Stimulated activated CD4-positive, alpha-beta T cell treated with anti-CD3 and anti-CD28 coated beads, Interleukin-15, amount 100 ng/mL, for 48 hours (primary cell): ENCODE results near the gene RAI14.
"Not testable (repeated sequence)": the region's sequence is repeated elsewhere in the genome, so short reads cannot be mapped to it uniquely, and the experiment has no call there.

Experiments used
- DNase-seq, 2 donors: peaks; one replicate each; pipeline ENCODE4 v3.0.0-alpha.2; 2020; ENCODE audit warnings: low read depth in 2 of 2

Gene RAI14

DNA sequence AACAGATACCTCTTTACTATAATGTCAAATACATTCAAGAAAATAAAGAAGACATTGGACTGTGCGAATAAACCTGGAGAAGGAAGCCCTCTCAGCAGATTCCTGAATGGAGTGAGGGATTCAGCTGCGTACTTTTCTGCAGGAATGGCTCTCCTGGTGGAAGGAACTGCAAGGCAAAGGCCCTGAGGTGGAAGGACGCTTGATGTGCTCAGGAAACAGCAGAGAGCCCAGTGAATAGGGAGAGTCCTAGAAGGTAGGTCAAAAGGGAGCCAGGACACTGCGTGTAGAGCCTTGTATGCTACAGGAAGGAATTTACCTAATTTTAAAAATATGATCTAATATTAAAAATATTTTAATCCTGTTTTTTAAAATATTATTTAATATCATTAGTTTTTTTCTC is 114.4 kb downstream of the RAI14 start:
- no peak for DNase-seq

DNA sequence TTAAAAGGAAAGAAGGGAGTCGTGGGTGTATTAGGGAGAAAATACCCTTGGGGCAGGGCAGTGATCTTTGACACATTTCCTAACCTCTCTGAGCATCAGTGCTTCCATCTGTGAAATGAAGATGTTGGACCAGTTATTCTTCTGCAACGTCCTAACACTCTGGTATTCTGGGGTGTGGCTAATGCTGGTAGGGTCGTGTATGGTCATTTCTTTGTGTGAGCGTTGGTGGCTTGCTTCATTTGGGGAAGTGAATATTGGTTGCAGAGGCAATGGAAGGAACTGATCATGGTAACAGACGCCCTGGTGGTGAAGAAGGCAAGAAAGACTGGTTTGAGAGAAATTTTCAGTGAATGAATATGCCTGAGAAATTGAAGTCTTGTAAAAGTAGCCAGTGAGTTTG is 114.9 kb downstream of the RAI14 start:
- DNase-seq = no peak

DNA sequence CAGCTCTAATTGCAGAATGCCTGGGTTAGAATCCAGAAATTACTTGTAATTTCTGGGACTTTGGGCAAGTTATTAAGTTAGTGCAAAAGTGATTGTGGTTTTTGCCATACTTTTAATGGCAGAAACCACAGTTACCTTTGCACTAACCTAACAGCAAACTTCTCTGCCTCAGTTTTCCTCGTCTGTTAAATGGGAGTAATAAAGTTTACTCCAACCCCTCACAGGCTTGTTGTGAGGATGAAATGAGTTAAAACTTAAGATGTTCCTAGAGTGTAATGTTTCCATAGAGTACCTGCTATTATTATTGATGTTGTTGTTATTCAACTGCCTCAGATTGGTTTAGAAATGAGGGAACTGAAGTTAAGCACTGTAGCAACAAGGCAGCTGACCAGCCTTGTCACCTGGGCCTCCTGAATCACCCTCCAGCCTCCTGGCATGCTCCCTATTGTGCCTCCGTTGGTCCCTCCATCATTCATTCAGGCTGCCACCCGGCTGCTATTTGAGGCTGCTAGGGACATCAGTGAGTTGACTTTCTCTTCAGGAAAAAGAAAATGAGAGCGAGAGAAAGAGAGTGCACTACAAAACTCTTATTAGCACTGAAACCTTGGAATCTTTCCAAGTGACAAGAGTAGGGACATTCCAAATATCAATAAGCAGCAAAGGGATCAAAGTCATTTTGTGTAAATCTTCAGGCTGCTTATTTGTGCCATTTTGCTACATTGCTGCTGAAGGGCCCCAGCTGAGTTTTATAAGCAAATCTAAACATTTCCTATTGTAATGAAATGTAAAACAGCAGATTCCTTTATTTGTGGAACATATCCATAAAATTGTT is 116.4 kb downstream of the RAI14 start:
- no peak for DNase-seq

DNA sequence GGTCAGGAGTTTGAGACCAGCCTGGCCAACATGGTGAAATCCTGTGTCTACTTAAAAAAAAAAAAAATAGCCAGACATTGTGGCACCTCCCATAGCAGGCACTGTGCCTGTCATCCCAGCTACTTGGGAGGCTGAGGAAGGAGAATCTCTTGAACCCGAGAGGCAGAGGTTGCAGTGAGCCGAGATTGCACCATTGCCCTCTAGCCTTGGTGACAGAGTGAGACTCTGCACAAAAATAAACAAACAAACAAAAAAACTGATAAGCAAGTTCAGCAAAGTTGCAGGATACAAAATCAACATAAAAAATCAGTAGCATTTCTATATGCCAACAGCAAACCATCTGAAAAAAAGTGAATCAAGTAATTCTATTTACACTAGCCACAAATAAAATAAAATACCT is 118.0 kb downstream of the RAI14 start:
- no peak for DNase-seq

DNA sequence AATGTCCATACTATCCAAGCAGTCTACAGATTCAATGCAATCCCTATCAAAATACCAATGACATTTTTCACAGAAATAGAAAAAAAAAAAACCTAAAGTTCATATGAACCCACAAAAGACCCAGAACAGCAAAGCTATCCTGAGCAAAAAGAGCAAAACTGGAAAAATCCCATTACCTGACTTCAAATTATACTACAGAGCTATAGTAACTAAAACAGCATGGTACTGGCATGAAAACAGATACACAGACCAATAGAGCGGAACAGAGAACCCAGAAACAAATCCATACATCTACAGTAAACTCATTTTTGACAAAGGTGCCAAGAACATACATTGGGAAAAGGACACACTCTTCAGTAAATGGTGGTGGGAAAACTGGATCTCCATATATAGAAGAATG is 118.5 kb downstream of the RAI14 start:
- DNase-seq = not testable (repeated sequence)

DNA sequence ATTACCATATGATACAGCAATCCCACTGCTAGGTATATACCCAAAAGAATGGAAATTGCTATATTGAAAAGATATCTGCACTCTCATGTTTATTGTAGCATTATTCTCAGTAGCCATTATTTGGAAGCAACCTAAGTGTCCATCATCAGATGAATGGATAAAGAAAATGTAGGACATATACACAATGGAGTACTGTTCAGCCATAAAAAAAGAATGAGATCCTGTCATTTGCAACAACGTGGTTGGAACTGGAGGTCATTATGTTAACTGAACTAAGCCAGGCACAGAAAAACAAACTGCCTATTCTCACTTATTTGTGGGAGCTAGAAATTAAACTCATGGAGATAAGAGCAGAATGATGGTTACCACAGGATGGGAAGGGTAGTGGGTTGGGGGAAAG is 119.8 kb downstream of the RAI14 start:
- no peak for DNase-seq

DNA sequence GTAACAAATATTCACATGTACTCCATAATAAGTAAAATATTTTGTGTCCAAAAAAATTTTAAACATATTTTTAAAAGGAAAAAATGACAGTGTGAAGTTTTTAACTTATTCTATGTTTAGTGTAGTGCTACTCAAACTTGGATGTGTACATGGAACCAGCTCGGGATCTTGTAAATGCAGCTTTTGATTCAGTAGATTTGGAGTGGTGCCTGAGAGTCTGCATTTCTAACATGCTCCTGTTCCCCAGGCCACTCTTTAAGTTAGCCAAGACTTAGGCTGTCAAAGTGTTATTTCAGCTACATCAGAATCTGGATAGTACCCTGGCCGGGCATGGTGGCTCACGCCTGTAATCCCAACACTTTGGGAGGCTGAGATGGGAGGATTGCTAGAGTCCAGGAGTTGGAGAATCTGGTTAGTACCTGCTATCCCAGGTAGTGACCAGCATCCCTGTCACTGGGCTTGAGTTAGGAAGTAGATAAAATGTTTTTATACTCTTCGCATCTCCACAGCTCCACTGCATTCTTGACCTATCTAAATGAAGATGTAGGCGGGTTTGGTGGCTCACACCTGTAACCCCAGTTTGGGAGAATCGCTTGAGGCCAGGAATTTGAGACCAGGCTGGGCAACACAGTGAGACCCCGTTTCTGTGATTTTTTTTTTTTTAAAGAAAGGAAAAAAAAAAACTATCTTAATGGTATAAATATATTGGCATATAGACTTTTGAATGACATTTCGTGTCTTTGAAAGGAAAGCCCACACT is 122.1 kb downstream of the RAI14 start:
- DNase-seq = no peak

DNA sequence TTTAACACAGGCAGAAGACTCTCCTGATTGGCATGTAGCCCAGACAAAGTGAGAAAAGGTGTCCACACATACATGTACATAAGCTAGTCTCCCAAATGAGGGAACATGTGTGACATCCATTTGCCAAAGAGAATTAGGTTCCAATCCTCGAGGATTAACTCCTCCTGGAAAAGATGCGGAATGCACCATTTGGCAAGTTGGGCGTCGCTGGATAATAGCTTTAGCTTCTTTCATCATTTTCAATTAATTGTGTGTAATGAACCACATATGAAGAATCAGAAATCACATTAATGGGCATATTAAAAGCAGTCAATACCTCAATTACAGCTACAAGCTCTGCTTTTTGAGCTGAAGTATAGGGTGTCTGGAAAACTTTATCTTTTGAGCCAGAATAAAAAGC is 127.8 kb downstream of the RAI14 start:
- DNase-seq = not testable (repeated sequence)

DNA sequence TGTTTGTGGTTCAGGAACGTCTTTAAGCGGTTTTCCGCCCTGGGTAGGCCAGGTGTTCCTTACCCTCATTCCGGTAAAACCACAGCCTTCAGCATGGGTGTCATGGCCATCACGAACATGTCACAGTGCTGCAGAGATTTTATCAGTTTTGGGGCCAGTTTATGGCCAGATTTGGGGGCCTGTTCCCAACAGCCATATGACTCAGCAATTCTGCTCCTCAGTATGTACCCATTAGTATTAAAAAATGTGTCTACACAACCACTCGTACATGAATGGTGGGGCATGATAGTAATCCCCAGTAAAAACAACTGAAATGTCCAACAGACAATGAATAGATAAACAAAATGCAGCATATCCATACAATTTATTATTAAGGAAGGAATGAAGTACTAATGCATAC is 130.9 kb downstream of the RAI14 start:
- no peak for DNase-seq

DNA sequence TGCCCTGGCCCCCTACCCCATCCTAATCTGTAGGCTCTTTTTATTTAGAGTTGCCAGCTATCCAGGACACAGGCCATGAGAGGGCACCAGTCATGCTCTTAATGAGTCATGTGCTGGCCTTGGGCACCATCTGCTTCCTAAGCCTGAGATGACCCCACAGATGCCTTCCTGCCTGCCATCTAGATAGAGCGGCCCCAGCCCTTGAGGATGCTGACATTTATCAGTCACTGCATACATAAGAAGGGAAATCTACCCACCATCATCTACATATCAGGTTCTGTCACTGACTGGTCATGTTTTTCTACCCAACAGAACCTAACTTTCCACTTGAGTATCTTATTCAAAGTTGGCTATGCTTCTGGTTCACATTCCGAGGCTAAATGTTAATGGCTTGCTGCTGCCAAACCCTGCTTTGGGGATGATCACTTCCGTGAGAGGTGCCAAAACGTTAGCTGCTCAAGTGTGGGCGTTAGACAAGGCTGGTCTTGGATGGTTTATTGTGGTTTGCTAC is 132.9 kb downstream of the RAI14 start:
- DNase-seq = no peak

DNA sequence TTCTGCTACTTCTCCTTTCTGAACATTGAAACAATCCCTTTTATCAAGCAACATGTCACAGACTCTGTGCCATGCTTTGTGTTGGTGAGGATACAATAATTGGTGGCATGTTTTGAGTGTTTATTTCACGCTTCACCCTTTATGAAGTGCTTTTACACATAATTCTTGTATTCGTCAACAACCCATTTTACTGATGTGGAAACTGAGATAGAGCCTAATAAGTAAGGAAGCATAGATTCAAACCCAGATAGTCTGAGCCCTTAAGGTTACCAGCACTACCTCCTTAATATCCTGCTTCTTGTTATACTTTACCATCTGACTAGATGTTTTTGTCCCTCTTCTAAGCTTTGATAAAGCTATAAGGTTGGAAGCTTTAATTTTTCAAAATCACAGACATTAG is 133.5 kb downstream of the RAI14 start:
- DNase-seq = no peak

DNA sequence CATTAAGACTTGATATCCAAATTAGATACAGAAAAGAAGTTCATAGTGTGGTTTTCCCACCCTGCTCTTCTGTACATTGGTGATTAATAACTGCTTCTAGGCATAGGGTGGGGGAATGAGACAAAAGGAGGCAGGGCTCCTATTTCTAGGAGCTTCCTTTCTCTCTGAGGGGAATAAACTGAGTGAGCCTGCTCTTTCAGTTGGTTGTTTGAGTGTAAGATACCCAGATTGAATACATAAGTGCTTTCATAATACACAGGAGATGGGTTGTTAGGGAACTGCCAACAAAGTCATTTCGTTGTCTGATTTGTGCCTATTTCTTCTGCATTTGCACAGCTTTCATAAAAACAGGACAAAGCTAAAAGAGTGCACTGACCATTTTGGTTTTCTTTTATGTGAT is 133.9 kb downstream of the RAI14 start:
- DNase-seq = no peak

DNA sequence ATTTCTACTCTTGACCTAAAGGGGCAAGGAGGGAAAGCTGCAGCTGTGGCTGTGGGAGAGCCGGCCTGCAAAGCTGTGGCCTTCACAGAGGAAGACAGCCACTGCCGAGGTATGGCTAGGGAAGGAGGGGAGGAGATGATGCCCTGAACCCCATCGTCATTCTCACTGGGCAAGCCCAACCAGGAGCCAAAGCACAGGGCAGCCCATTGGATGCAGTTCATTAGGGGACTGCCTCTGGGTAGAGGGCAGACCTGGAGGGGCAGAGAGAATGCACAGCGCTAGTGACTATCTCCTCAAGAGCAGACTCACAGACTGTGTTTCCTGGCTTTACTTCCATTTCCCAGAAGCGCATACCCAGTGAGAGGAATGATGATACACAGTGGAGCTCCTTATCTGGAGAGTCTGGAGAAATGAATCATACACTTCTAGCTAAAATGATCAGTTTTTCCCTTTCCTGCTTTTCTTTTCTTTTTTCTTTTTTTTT is 135.7 kb downstream of the RAI14 start:
- DNase-seq = no peak

DNA sequence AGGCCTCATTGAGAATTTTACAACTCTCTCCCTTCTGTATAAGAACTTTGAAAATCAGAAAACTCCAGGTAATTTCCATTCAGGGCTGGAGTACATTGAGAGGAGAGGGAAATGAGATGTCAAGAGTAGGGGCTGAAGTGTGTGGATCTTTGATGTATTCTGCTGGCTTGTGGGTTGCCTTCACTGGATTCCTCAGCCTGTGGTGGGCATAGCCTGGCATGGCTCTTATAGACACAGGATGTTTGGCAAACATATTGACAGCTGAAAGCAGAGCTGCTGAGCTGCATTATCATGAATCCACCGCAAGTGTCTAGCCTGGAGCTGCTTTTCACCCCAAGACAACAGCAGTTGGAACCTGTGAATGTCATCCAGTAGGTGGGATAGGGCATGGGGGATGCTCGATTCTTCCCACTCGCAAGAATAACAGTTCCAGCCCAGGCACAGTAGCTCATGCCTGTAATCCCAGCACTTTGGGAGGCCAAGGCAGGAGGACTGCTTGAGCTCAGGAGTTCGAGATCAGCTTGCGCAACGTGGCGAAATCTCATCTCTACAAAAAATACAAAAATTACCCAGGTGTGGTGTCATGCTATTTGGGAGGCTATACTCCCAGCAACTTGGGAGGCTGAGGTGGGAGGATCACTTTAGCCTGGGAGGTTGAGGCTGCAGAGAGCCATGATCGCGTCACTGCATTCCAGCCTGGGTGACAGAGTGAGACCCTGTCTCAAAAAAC is 146.9 kb downstream of the RAI14 start:
- DNase-seq = no peak

DNA sequence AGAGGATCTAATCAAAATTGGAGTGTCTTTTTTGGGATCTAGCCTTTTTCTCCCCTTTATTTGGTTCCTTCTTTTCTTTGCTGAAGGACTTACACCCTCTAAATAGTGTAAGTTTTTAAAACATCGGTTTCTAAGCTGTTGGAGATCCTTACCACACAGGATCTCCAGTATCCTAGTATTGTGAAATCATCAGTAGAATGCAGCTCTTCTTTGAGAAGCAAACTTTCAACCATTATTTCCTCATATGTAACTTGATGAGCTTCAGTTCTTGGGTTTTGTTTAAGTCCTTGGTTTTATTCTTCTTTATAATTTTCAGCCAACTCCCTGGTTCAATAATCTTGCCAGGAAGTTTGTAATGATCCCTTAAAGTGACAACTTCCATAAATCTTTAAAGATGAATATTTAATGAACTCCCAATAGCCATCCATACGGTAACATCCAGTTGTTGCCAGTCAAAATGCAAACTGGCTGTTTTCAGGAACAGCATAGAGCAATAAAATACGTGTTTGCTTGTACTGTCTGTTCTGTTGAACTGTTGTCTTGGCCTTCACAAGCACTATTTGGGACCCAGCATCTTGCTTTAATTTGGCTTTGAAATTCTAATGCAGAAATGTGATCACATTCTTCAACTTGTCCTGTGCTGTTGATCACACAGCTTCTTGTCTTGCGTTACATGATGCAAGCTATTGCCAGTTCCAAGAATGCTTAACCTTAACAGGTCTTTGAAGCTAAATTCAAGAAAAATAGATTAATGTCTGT is 148.0 kb downstream of the RAI14 start:
- DNase-seq = no peak

DNA sequence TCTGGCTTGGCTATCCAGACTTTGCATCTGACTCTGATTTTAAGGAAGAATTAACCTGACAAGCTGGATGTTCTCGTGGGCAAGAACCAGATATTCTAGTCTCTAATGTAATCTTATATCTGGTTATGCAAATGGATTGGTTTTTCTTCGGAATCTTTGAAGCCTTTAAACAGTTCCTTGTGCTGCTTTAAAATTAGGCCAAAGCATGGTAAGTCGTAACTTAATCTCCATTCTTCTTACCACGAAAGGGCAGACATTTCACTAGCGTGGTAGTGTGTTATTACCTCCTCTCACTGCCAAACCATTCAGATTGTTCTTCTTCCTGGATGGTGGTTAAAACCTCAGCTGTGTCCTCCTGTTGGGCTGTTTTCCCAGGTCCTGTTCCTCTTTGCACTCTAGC is 148.8 kb downstream of the RAI14 start:
- DNase-seq = no peak

DNA sequence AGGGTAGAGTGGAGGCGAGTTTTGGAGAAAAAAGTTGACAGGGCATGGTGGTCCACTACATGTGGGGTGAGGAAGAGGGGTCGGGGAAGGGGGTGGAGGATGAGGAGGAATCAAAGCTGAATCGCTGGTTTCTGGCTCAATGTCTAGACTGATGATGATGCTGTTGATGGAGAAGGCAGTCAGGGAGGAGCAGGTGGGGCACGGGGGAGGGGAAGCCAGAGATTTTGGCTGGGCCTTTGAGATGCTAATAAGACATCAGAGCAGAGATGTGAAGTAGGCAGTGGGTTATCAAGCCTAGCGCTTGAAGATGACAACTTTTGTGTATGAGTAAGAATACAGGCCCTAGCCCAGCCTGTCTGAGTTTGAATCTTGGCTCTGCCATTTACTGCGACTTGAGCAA is 150.4 kb downstream of the RAI14 start:
- DNase-seq = no peak

DNA sequence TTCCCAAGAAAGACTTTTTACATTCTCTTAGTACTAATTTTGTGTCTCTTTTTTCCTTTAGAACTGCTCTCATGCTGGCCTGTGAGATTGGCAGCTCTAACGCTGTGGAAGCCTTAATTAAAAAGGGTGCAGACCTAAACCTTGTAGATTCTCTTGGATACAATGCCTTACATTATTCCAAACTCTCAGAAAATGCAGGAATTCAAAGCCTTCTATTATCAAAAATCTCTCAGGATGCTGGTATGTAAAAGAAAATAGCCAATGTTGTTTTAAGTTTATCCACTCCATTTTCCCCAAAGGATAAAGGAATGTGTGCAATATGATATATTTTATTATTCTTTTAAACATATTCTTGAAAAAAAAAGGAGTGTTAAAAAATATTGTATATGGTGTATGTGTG is 155.6 kb downstream of the RAI14 start:
- DNase-seq = no peak

DNA sequence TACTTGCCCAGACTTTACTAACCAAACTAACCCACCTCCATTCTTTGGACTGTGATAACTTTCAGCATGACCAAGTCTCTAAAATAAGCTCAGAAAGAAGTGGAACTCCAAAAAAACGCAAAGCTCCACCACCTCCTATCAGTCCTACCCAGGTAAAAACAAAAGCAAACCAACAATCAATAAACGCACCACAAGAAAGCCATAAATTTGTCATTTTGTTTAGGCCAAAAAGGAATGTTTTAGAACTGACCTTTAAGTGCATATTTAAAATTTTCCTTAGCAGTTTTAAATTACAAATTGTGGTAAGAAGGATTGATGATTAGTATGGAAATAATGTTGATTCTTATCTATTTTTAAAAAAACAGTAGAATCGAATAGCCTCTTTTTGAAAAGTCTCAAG is 157.4 kb downstream of the RAI14 start:
- no peak for DNase-seq

DNA sequence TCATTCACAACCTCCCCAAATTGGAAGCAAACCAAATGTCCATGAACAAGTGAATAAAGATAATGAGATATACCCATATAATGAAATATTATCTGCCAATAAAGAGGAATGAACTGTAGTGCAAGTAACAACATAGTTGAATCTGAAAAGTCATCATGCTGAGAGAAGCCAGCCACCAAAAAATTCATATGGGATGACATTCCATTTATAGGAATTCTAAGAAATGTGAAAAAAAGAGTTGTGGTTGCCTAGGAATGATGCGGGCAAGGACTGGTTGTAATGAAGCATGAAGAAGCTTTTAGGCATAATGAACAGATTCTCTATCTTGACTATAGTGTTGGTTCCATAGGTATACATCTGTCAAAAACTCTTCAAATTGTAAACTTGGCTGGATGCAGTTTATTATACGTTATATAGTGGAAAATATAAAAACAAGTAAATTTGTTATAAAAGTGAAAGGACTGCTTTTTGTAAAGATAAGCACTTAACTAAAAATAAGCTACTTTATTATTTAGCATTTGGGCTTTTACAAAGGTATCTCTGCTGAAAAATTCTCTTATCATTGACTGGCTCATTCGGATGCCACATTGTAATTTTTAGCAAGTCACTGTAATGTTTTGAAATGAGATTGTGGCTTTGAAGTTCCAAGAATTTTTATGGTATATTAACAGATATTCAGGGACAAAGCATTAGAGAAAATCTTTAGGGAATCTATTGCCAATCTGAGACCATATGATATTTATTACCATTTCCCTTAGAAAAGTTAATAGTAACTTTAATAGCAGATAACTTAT is 161.6 kb downstream of the RAI14 start:
- DNase-seq = no peak

DNA sequence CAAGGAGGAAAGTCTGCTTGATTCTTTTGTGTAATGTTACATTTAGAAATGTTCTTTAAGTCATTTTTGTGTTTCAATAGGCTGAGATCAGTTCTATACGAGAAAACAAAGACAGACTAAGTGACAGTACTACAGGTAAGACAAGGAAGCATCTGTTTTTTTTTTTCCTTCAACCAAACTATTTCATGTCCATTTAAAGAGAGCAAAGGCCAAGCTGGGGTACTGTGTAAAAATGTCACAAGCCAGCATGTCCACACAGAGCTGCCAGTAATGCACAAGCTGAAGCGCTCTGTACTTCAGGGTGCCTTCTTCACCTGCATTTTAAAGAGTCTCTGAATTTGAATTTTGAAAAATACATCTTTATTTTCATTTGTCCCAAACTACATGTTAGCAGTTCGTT is 162.6 kb downstream of the RAI14 start:
- DNase-seq = no peak
